WTC11 (cell line): ENCODE results near the gene SLC48A1.

Experiments
- AFF4 ChIP-seq: sonication (generic); formaldehyde crosslinking; IDR thresholded peaks from 2 replicates; pipeline ENCODE4 v1.8.1; 2023; ENCODE audit warnings: mild to moderate bottlenecking, missing genetic modification reagents, borderline replicate concordance
- ATF3 ChIP-seq: sonication (generic); formaldehyde crosslinking; conservative IDR thresholded peaks from 2 replicates; pipeline ENCODE4 v1.8.1; 2022; ENCODE audit warnings: mild to moderate bottlenecking, missing genetic modification reagents
- ELF4 ChIP-seq: sonication (generic); formaldehyde crosslinking; IDR thresholded peaks from 2 replicates; pipeline ENCODE4 v1.8.1; 2022; ENCODE audit warnings: low read depth, mild to moderate bottlenecking, moderate library complexity, missing genetic modification reagents
- KAT7 ChIP-seq: sonication (generic); formaldehyde crosslinking; IDR thresholded peaks from 2 replicates; pipeline ENCODE4 v1.8.1; 2023; ENCODE audit warnings: missing genetic modification reagents, mild to moderate bottlenecking, borderline replicate concordance
- MYBL2 ChIP-seq: sonication (generic); formaldehyde crosslinking; IDR thresholded peaks from 2 replicates; pipeline ENCODE4 v1.8.1; 2023; ENCODE audit warnings: mild to moderate bottlenecking, moderate library complexity, missing genetic modification reagents
- NFYB ChIP-seq: sonication (generic); formaldehyde crosslinking; conservative IDR thresholded peaks from 2 replicates; pipeline ENCODE4 v1.8.0; 2022; ENCODE audit warnings: low read depth, missing genetic modification reagents
- NR3C1 ChIP-seq: sonication (generic); formaldehyde crosslinking; conservative IDR thresholded peaks from 2 replicates; pipeline ENCODE4 v1.8.1; 2023; ENCODE audit warnings: low read depth, mild to moderate bottlenecking, missing genetic modification reagents
- RELA ChIP-seq: sonication (generic); formaldehyde crosslinking; IDR thresholded peaks from 2 replicates; pipeline ENCODE4 v1.8.1; 2022; ENCODE audit warnings: missing genetic modification reagents, mild to moderate bottlenecking, borderline replicate concordance
- SP1 ChIP-seq: sonication (generic); formaldehyde crosslinking; conservative IDR thresholded peaks from 2 replicates; pipeline ENCODE4 v1.8.1; 2022; ENCODE audit warnings: missing genetic modification reagents
- ZBTB43 ChIP-seq: sonication (generic); formaldehyde crosslinking; IDR thresholded peaks from 2 replicates; pipeline ENCODE4 v1.8.1; 2023; ENCODE audit warnings: mild to moderate bottlenecking, missing genetic modification reagents
- ZMAT4 ChIP-seq: fragments of 250-450 bp; sonication (Bioruptor Pico); IDR thresholded peaks from 2 replicates; pipeline ENCODE4 v1.9.0; 2021; ENCODE audit warnings: mild to moderate bottlenecking
- ZNF263 ChIP-seq: sonication (generic); formaldehyde crosslinking; IDR thresholded peaks from 2 replicates; pipeline ENCODE4 v1.8.1; 2022; ENCODE audit warnings: low read depth, mild to moderate bottlenecking, moderate library complexity, missing genetic modification reagents
- ZNF317 ChIP-seq: sonication (generic); formaldehyde crosslinking; IDR thresholded peaks from 2 replicates; pipeline ENCODE4 v1.8.1; 2023; ENCODE audit warnings: low read depth, mild to moderate bottlenecking, moderate library complexity, missing genetic modification reagents, borderline replicate concordance
- TF ChIP-seq, protein P1 (sequence below): fragments of 200-600 bp; IDR thresholded peaks from 2 replicates; pipeline ENCODE4 v1.8.0; 2022; ENCODE audit warnings: antibody characterized with exemption

GRCh38 chr12:47739297-47739696, 33.7 kb upstream of the SLC48A1 start:
- TF ChIP-seq NR3C1 (no peak), NFYB (CRISPR knock-in tag) (no peak), ELF4 (no peak), KAT7 (CRISPR knock-in tag) (no peak), AFF4 (CRISPR knock-in tag) (no peak), ZNF263 (CRISPR knock-in tag) (no peak), ZBTB43 (CRISPR knock-in tag) (no peak), ATF3 (CRISPR knock-in tag) (no peak), ZMAT4 (CRISPR knock-in tag) (no peak), MYBL2 (CRISPR knock-in tag) (no peak), RELA (CRISPR knock-in tag) (no peak), SP1 (no peak), ZNF317 (CRISPR knock-in tag) (no peak)
- TF ChIP-seq, protein P1, sequence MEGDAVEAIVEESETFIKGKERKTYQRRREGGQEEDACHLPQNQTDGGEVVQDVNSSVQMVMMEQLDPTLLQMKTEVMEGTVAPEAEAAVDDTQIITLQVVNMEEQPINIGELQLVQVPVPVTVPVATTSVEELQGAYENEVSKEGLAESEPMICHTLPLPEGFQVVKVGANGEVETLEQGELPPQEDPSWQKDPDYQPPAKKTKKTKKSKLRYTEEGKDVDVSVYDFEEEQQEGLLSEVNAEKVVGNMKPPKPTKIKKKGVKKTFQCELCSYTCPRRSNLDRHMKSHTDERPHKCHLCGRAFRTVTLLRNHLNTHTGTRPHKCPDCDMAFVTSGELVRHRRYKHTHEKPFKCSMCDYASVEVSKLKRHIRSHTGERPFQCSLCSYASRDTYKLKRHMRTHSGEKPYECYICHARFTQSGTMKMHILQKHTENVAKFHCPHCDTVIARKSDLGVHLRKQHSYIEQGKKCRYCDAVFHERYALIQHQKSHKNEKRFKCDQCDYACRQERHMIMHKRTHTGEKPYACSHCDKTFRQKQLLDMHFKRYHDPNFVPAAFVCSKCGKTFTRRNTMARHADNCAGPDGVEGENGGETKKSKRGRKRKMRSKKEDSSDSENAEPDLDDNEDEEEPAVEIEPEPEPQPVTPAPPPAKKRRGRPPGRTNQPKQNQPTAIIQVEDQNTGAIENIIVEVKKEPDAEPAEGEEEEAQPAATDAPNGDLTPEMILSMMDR = no peak
